SK-N-SH (cell line): ENCODE data around the gene DHX57.

Source experiments
- EP300 ChIP-seq, 2 experiments: IDR thresholded peaks; 2 replicates each; pipeline versions ENCODE4 v1.4.0 to v1.6.1; 2012; ENCODE audit warnings: borderline replicate concordance in 1 of 2, low read depth in 1 of 2, low read length in 1 of 2
- EZH2phosphoT487 ChIP-seq: fragments of 200-600 bp; sonication (generic); IDR thresholded peaks from 2 replicates; pipeline ENCODE4 v1.6.1; 2017; ENCODE audit warnings: low read depth, mixed run types, mild to moderate bottlenecking, antibody characterized with exemption, moderate library complexity, borderline replicate concordance
- POLR2AphosphoS5 ChIP-seq: IDR thresholded peaks from 2 replicates; pipeline ENCODE4 v1.6.1; 2012; ENCODE audit warnings: low read depth, low read length
- TF ChIP-seq, protein P1 (sequence below): fragments of 200-600 bp; sonication (generic); IDR thresholded peaks from 2 replicates; pipeline ENCODE4 v1.6.1; 2017; ENCODE audit warnings: antibody characterized with exemption, mild to moderate bottlenecking, moderate library complexity
- TF ChIP-seq, protein P2 (sequence below): fragments of 150-350 bp; IDR thresholded peaks from 2 replicates; pipeline ENCODE4 v1.6.1; 2017; ENCODE audit warnings: antibody characterized with exemption, low read length, low read depth, borderline replicate concordance
- TF ChIP-seq, protein P3 (sequence below): IDR thresholded peaks from 2 replicates; pipeline ENCODE4 v1.4.0; 2012; ENCODE audit warnings: low read depth
- TF ChIP-seq, protein P4 (sequence below): IDR thresholded peaks from 2 replicates; pipeline ENCODE4 v1.6.1; 2012; ENCODE audit warnings: mild to moderate bottlenecking, low read depth, low read length, moderate library complexity

DNA sequence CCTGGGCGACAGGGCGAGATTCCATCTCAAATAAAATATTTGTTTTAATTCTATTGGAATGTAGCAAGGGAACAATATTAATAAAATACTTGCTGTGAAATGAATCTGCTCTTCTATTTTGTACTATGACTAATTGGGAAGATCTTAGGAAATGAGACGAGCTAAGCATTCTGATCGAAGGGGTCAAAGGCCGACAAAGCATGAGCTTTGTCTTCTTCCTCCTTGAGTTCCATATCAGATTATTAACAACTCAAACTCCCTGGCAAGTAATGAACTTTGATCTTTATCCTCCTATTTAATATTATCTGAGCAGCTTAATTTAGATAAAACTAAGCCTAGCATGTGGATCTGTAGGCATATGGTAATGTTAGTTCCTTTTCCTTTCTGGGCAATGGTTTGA is 82.2 kb downstream of the DHX57 start:
- TF ChIP-seq, protein P1, sequence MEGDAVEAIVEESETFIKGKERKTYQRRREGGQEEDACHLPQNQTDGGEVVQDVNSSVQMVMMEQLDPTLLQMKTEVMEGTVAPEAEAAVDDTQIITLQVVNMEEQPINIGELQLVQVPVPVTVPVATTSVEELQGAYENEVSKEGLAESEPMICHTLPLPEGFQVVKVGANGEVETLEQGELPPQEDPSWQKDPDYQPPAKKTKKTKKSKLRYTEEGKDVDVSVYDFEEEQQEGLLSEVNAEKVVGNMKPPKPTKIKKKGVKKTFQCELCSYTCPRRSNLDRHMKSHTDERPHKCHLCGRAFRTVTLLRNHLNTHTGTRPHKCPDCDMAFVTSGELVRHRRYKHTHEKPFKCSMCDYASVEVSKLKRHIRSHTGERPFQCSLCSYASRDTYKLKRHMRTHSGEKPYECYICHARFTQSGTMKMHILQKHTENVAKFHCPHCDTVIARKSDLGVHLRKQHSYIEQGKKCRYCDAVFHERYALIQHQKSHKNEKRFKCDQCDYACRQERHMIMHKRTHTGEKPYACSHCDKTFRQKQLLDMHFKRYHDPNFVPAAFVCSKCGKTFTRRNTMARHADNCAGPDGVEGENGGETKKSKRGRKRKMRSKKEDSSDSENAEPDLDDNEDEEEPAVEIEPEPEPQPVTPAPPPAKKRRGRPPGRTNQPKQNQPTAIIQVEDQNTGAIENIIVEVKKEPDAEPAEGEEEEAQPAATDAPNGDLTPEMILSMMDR = no peak
- TF ChIP-seq, protein P2, sequence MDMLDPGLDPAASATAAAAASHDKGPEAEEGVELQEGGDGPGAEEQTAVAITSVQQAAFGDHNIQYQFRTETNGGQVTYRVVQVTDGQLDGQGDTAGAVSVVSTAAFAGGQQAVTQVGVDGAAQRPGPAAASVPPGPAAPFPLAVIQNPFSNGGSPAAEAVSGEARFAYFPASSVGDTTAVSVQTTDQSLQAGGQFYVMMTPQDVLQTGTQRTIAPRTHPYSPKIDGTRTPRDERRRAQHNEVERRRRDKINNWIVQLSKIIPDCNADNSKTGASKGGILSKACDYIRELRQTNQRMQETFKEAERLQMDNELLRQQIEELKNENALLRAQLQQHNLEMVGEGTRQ = no peak
- TF ChIP-seq, protein P3, sequence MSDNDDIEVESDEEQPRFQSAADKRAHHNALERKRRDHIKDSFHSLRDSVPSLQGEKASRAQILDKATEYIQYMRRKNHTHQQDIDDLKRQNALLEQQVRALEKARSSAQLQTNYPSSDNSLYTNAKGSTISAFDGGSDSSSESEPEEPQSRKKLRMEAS = no peak
- TF ChIP-seq, protein P4, sequence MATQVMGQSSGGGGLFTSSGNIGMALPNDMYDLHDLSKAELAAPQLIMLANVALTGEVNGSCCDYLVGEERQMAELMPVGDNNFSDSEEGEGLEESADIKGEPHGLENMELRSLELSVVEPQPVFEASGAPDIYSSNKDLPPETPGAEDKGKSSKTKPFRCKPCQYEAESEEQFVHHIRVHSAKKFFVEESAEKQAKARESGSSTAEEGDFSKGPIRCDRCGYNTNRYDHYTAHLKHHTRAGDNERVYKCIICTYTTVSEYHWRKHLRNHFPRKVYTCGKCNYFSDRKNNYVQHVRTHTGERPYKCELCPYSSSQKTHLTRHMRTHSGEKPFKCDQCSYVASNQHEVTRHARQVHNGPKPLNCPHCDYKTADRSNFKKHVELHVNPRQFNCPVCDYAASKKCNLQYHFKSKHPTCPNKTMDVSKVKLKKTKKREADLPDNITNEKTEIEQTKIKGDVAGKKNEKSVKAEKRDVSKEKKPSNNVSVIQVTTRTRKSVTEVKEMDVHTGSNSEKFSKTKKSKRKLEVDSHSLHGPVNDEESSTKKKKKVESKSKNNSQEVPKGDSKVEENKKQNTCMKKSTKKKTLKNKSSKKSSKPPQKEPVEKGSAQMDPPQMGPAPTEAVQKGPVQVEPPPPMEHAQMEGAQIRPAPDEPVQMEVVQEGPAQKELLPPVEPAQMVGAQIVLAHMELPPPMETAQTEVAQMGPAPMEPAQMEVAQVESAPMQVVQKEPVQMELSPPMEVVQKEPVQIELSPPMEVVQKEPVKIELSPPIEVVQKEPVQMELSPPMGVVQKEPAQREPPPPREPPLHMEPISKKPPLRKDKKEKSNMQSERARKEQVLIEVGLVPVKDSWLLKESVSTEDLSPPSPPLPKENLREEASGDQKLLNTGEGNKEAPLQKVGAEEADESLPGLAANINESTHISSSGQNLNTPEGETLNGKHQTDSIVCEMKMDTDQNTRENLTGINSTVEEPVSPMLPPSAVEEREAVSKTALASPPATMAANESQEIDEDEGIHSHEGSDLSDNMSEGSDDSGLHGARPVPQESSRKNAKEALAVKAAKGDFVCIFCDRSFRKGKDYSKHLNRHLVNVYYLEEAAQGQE = no peak
- no peak for TF ChIP-seq EZH2phosphoT487
- no peak for TF ChIP-seq POLR2AphosphoS5
- TF ChIP-seq EP300 (IDR thresholded peaks at IDR 0.05; ENCODE audit: borderline replicate concordance in 1 of 2, low read depth in 1 of 2, low read length in 1 of 2) = no peak
